NK-92 (cell line): Measurements from ENCODE around the gene ZNF556.

Source experiments
- DNase-seq: peaks from one replicate; lab custom pipeline; 2025; ENCODE audit not compliant: unreplicated experiment; lab: John Stamatoyannopoulos, UW

The ZNF556 gene

DNA sequence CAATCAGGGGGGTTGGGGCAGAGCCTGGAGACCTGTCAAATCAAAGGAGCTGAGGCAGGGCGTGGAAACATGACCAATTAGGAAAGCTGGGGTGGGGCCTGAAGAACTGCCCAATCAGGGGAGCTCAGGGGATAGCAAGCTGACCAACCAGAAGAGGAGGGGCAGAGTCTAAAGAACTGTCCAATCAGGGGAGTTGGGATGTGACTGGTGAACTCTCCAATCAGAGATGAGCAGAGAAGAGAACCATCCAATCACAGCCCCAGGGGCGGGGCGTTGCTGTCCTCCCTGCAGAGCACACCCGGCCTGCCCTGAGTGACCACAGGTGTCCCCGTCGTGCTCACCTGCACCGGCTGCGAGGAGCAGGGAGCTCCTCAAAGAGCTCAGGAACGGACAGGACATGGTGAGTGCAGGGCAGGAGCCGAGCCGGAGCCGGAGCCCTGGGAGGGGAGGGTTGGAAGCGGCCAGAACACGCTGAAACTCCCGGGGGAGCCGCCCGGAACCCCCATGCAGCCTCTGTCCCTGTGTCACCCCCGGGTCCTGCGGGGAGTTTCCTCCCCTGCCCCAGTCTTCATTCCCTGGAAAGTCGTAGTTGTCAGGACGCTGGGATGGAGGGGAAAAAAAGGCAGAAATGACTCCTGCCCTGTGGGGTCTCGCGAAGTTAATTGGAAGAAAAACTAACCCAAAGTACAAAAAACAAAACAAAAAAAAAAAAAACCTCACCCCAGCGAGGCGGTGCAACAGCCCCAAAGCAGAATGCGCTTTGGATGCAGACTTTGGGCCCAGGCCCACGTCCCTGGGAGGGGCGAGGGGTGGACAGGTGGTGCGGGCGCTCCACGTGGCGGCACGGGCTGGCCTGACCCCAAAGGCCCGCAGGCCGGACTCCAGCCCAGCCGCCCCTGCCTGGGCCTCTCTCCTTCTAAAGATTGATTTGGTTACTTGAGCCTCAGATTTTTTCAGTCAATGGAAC is at the start of gene ZNF556:
Gene ZNF556, plus strand, starts transcription at position 311 of the 967 bp plus-strand sequence. Its CDS starts 87 bp downstream, at position 398.
- DNase-seq: no peak

DNA sequence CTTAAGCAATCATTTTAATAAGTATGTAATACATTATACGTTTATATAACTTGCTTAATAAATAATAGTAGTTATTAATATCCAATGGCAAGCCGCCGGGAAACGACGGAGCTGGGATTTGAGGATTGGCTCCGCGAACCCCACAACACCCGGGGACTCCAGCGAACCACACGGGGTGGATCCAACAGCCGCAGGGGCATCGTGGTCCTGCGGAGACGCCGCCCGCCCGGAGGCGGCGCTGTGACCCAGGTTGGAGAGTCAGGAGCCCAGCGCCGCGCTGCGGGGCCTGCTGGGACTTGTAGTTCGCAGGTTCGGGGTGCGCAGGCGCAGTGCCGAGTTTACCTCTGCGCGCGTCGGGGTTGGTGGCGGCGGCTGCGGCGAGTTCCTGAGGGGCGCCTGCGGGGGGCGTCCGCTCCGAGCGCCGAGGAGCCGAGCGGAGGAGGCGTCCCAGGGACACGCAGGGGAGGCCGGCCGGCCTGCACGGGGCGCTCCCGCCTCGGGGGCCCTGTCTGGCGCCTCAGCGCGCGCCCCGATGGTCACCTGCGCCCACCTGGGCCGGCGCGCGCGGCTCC is 47.5 kb upstream of the ZNF556 start, which contains the start of gene ZNF554:
Gene ZNF554, plus strand, starts transcription at position 329 of the 572 bp plus-strand sequence. Its CDS starts 204 bp downstream, at position 533.
- peak; percentile 90 for DNase-seq

DNA sequence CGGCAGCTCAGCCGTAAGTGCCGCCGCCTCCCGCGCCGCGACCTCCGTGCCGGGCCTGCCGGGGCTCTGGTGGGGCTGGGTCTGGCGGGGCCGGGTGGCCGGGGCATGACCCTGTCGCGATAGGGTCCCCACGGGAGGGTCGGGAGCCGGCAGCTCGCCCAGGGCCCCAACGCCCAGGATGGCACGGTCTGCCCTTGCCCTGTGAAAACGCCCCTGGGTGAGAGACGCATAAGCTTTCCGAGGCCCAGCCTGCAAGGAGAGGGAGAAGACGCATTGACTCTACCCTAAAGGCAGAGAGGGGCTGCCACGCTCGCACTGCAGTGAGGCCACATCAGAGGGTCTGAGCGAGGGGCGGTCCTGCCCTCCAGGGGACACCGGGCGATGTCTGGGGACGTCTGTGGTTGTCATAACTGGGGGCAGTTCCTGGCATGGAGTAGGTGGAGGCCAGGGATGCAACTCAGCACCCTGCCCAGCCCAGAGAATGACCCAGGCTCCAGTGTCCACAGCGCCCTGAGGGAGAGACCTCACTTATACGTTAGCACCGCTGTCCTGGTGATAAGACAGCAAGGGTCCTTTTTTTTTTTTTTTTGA is 46.9 kb upstream of the ZNF556 start:
- DNase-seq: no peak

DNA sequence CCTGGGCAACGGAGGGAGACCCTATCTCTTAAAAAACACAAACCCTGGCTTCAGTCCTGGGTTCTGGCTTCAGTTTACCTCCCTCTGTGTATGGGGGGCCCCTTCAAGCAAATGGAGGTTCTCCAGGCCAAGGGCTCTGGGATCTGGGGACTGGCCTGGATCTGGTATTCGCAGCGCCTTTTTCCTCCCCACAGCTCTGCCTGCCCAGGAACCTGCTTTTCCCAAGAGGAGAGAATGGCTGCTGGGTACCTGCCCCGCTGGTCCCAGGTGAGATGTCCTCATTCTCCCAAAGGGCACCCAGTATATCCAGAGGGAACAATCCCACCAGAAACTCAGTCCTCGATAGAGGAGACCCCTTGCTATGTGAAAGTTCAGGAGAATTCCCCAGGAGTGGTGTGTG is 44.3 kb upstream of the ZNF556 start:
- no peak for DNase-seq

DNA sequence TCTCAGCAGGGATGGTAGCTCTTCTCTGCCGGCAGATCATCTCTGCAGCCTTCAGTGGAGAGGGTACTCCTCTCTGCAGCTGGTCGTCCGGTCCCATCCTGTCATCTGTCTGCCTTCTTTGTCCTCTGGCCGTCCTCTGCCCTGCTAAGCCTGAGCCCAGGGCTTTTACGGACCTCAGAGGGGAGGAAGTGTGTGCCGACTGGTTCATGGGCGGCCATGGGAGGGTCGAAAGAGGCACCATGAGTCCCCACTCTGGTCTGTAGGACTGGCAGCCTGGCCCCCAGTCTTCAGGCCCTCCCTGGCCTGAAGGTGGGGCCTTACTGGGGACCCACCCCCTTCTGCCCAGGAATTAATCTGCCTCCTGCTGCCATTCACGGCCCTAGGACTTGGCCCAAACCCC is 43.5 kb upstream of the ZNF556 start:
- DNase-seq: no peak

DNA sequence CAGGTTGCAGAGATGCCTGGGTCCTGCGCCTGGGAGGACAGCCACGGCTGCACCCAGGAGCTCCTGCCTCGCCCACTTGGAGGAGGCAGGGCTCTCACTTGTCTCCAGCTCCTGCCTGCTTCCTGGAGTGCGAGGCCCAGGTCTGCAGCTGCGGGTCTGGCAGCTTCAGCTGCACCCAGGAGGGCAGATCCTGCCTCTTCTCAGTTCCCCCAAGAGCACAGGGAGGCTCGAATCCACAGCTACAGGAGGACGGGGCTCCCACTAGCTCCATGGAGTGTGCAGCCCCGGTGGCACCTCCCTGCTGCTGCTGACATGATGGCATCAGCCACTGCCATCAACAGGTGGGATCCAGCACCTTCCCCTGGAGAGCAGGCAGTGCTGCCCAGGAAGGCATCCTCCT is 43.0 kb upstream of the ZNF556 start:
- DNase-seq: no peak

DNA sequence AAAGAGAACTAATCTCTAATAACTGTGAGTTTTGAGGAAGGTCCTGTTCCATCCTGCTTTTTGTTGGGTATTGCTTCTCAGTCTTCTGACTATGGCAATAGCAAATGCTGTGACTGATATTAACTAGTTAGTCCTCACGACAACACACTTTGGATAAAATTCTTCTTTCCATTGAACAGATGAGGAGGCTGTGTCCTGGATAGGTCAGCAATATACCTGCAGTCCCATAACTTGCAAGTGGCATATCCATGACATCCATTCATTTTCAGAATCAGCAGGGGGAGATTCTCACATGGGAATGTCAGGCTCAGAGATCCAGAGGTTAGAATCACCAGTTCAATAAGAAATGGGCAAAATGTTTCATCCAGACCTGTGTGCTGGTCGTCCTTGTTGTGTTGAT is 40.1 kb upstream of the ZNF556 start:
- no peak for DNase-seq

DNA sequence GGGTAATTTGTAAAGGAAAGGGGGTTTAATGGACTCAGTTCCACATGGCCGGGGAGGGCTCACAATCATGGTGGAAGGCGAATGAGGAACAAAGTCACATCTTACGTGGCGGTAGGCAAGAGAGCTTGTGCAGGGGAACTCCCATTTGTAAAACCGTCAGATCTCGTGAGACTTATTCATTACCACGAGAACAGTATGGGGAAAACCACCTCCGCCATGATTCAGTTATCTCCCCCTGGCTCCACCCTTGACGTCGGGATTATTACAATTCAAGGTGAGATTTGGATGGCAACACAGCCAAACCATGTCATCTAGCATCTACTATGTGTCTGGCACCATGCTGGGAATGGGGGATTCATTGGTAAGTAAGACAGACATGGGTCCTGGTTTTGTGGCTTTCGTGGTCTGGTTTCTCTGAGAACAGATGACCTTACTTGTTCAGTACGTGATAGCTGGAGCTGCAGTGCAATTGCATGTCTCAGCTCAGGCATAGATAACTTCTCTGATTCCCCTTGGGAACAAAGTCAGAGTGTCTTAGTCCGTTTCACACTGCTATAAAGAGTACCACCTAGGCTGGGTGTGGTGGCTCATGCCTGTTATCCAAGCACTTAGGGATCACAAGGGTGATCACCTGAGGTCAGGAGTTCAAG is 39.2 kb upstream of the ZNF556 start:
- no peak for DNase-seq

DNA sequence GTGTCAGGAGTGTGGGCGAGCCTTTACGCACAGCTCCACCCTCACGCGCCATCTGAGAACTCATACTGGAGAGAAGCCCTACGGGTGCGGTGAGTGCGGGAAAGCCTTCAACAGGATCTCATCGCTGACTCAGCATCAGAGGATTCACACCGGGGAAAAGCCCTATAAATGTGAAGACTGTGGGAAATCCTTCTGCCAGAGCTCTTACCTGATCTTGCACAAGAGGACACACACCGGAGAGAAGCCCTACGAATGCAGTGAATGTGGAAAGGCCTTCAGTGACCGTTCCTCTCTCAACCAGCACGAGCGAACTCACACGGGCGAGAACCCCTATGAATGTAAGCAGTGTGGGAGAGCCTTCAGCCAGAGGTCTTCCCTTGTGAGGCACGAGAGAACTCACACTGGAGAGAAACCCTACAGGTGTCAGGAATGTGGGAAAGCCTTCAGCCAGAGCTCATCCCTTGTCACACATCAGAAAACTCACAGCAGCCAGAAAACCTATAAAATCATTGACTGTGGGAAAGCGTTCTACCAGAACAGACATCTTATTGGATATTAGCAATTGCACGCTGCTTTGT is 32.8 kb upstream of the ZNF556 start:
- no peak for DNase-seq

DNA sequence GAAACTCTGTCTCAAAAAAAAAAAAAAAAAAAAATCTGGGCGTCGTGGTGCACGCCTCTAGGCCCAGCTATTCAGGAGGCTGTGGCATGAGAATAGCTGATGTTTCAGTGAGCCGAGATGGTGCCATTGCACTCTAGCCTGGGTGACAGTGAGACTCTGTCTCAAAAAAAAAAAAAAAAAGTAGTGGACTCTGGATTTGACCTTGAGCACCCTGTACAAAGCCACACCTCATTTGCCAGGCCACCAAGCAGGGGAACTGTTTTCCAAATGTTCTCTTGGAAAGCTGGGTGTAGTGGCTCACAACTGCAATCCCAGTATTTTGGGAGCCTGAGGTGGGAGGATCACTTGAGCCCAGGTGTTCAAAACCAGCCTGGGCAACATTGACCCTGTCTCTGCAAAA is 29.7 kb upstream of the ZNF556 start:
- no peak for DNase-seq

DNA sequence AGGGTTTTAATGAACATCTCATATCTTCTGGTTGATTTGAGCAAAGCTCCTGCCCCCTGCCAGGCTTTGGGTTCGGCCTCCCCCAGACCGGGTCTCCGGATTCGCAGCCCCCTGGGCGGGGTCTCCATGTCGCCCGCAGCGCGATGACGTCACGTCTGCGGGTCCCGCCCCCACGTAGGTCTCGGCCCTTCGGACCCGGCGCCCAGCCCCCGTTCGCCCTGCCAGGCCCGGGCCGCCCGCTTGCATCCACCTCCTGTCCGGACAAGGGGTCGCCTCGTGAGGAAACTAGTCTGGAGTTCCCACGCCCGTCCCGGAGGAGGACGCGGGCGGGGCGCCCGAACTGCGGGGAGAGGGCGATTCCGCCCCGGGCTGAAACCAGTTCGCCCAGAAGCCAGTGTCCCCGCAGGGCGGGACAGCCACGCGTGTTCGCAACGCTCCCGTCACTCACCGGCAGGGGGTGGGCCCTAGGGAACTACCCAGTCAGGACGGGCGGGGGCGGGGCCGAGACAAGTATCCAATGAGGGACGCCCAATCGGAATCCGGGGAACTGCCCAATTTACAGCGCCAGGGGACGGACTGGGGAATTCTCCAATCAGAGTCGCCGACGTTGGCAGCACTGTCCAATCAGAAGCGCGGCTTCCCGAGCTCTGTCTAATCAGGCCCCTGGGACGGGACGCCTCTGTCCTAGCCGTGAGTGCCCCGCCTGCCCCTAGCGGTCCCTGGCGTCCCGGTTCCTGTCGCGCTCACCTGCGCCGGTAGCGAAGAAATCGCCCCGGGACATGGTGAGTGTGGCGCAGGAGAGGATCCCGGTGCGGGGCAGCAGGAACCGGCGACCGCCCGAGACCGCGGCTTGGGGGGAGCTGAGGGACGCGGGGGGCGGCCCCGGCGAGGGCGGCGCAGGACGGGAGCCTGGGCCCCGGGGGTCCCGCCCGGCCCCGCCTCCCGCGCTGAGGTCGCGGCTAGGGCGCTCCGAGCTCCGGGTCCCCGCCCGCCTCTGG is 26.0 kb upstream of the ZNF556 start, which contains the start of gene ZNF555:
Gene ZNF555, plus strand, starts transcription at position 682 of the 998 bp plus-strand sequence. Its CDS starts 98 bp downstream, at position 780.
- peak; percentile 92 for DNase-seq

DNA sequence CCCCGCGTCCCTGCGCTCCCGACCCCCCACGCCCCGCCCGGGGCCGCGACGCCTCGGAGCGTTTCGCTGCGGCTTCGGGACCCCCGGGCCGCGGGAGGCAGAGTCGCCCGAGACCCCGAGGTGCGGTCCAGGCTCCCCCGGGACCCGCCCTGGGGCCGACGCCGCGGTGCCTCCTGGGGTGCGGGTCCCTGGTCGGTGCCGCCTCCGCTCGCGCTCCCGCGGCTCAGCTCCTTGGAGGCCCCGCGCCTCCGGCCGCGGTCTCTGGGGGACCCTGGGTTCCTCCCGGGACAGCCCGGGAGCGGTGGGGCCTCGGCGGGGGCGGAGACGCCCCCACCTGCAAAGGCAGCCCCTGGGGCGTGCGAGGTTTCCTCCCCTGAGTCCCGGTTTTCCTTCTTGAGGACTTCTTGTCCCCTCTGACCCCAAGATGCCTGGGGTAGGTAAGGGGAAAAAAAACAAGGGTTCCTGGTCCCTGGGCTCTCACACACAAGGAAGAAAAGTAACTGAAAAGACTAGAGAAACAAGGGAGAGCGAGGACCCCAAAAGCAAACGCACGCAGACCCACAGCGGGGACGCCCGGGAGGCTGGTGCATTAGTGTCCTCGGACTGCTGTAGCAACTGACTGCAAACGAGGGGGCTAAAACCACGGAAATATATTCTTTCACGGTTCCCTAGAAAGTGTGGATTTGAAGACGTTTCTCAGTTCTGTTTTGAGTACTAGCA is 25.1 kb upstream of the ZNF556 start:
- DNase-seq: no peak

DNA sequence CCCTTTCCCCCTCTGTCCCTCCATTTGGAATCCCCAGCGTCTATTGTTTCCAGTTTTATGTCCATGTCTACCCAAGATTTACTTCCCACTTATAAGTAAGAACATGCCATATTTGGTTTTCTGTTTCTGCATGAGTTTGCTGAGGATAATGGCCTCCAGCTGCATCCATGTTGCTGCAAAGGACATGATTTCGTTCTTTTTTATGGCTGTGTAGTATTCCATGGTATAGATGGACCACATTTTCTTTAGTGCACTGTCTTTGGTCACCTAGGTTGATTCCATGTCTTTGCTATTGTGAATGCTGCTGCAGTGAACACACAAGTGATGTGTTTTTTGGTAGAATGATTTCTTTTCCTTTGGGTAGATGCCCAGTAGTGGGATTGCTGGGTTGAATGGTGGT is 22.0 kb upstream of the ZNF556 start:
- no peak for DNase-seq

DNA sequence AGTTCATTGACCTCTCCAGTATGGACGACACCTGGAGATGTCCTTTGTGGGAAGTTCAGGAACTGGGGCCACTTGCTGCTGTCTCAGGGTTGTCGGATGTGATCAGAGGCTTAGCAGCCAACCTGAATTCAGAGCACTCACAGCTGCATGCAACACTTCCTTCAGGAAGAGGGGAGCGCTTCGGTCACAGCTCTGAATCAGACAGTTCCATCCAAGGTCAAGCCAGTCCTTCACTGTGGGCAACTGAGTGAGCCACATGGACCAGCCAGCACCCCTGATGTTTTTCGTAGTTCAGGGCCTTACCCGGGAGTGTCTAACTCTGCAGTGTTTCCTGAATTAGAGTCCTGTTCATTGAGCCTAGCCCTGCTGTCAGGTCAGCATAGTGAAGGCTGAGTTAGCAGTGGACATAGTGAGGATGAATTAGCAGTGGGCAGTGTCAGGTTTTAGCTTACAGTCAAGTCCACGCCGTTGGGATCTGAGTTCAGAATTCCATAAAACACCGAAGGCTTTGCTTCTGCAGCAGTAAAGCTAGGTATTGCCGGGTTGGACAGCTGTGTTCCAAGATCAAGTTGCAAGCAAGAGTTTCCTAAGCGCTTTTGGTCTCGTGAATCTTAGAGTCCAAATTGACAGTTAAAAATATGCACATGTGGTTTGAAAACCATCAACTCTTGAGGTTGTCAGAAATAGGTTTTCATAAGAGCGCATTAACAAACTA is 20.8 kb upstream of the ZNF556 start:
- no peak for DNase-seq

DNA sequence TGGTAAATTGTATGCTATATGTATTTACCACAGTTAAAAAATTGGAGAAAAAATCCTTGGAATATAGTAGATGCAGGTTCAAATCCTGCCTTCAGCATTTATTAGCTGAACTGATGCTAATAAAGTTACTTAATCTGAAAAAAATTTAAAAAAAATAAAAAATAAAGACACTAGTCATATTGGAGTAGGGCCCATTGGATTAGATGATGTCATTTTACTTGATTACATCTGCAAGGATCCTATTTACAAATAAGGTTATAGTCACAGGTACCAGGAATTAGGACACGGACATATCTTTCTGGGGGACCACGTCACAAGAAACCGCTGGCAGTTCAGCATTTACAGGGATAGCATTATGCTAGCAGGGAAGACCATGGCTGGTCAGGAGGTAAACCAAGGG is 19.6 kb upstream of the ZNF556 start:
- no peak for DNase-seq

DNA sequence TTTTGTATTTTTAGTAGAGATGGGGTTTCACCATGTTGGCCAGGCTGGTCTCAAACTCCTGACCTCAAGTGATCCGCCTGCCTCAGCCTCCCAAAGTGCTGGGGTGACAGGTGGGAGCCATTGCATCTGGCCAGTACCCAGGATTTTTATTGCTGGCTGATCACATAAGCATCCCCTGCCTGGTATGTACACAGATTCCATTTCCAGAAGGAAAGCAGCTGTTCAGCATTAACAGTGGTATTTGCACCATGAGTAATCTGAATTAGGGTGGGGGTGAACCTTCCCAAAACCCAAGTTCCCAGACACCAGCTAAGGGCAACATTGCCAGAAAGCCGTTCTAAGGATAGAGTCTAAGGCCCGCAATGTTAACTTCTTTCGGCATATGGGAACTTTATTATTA is 18.5 kb upstream of the ZNF556 start:
- no peak for DNase-seq

DNA sequence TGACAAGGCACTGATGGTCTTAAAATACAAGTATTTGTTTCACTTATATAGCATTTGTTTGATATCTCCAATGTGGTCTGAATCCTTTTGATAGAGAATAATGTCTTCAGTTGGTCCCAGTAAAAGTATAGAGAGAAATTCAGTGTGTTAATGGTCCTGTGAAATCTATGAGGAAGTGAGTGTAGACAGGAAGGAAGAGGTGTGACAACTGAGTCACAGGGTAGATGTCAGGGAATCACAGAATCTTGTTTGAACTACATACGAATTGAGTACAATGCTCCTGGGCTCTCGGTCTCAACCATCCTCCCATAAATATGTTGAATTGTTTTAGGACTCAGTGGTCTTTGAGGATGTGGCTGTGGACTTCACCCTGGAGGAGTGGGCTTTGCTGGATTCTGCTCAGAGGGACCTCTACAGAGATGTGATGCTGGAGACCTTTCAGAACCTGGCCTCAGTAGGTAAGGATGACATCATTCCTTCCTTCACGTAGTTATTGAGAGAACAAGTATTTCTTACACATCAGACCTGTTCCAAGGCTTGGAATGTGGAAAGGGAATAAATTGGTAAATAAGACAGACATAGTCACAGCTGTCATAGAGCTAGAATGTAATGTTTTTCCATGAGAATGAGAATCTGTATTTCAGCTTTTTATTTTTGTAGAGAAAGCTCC is 16.7 kb upstream of the ZNF556 start:
- DNase-seq: no peak

DNA sequence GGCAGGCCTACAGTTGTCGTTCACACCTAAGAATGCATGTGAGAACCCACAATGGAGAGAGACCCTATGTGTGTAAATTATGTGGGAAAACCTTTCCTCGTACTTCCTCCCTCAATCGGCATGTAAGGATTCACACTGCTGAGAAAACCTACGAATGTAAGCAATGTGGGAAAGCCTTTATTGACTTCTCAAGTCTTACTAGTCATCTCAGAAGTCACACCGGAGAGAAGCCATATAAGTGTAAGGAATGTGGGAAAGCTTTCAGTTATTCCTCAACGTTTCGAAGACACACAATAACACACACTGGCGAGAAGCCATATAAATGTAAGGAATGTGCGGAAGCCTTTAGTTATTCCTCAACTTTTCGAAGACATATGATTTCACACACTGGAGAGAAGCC is 14.5 kb upstream of the ZNF556 start:
- no peak for DNase-seq
